Right ventricle myocardium superior (tissue), 1 donor: ENCODE data around the gene POLG2. TPM values are rescaled to one million over a fixed set of nuclear protein-coding genes. Genes with fewer than 3 reads are reported as not detected.
A peak's percentile ranks its signal among the peaks of the same experiment; 100 is the strongest.
"Not testable (repeated sequence)": the region's sequence is repeated elsewhere in the genome, so short reads cannot be mapped to it uniquely, and the experiment has no call there.

Experiments used
- ATAC-seq: fragments of 200-7000 bp; cut with Tn5 transposase; one replicate; pipeline ENCODE4 v1.9.1; 2020; ENCODE audit warnings: mild to moderate bottlenecking; ENCODE audit not compliant: poor library complexity
- DNase-seq: peaks from one replicate; pipeline ENCODE4 v3.0.0-alpha.2; 2020
- intact Hi-C: fragments of 100-400 bp; cut with DNase I; formaldehyde crosslinking; loops from one replicate; pipeline ENCODE4 v1.11.2; 2022
- total RNA-seq: library from RNA; stranded (reverse); fragmentation: NEBNext Ultra II Directional; extraction: Animal tissue kit (Norgen Biotek cat#: 25700); gene quantifications from one replicate; pipeline ENCODE4 v1.2.1, GENCODE V29; 2021
- donor health status: DM: no; HTN: yes; CAD: no; lungs with severe emphysema.

The POLG2 gene
- total RNA-seq, 1 donor from 2014 or later: 7.4 TPM

GRCh38 chr17:64492481-64493109 is 4.3 kb downstream of the POLG2 start:
- intact Hi-C loops: no loop called here
- no peak for DNase-seq

GRCh38 chr17:64491994-64492393 is 4.9 kb downstream of the POLG2 start:
- intact Hi-C loops: no loop called here

More at GRCh38 chr17:64492481-64493109, 4.3 kb downstream of the POLG2 start:
- ATAC-seq: no peak

GRCh38 chr17:64491034-64491860 is 5.6 kb downstream of the POLG2 start:
- intact Hi-C loops: no loop called here
- peak; percentile 52 for ATAC-seq
- DNase-seq: no peak

More at GRCh38 chr17:64491994-64492393, 4.9 kb downstream of the POLG2 start:
- ATAC-seq (no peak), DNase-seq (no peak)

GRCh38 chr17:64488301-64488700 is 8.6 kb downstream of the POLG2 start:
- intact Hi-C loops: loop anchor here (5.0 kb wide), 1 partner anchor 66 kb away; no protein-coding TSS in a partner anchor
- DNase-seq (no peak), ATAC-seq (no peak)

GRCh38 chr17:64484380-64484779 is 12.5 kb downstream of the POLG2 start:
- DNase-seq (no peak), ATAC-seq (no peak)
- intact Hi-C loops: no loop called here

GRCh38 chr17:64480951-64481350 is 15.9 kb downstream of the POLG2 start:
- DNase-seq (no peak), ATAC-seq (no peak)
- intact Hi-C loops: no loop called here

GRCh38 chr17:64477849-64478248 is 19.0 kb downstream of the POLG2 start:
- DNase-seq (no peak), ATAC-seq (no peak)
- intact Hi-C loops: no loop called here

- intact Hi-C loops: no loop called here
- ATAC-seq: no peak
- DNase-seq: no peak
Measured at GRCh38 chr17:64472564-64472963, 24.3 kb downstream of the POLG2 start.

GRCh38 chr17:64471440-64471839 is 25.4 kb downstream of the POLG2 start:
- intact Hi-C loops: no loop called here
- DNase-seq: no peak
- ATAC-seq: no peak

GRCh38 chr17:64470625-64471024 is 26.2 kb downstream of the POLG2 start:
- DNase-seq (no peak), ATAC-seq (no peak)
- intact Hi-C loops: no loop called here

- DNase-seq, ATAC-seq, intact Hi-C loops: not testable (repeated sequence)
Measured at GRCh38 chr17:64466834-64467233, 30.0 kb downstream of the POLG2 start.

GRCh38 chr17:64466019-64466735 is 30.7 kb downstream of the POLG2 start:
- ATAC-seq (no peak), DNase-seq (no peak)
- intact Hi-C loops: no loop called here

GRCh38 chr17:64461788-64462187 is 35.1 kb downstream of the POLG2 start:
- intact Hi-C loops: no loop called here
- ATAC-seq: no peak
- no peak for DNase-seq

GRCh38 chr17:64460955-64461354 is 35.9 kb downstream of the POLG2 start:
- DNase-seq (peak; percentile 48), ATAC-seq (peak; percentile 18)
- intact Hi-C loops: no loop called here

GRCh38 chr17:64459818-64460217 is 37.0 kb downstream of the POLG2 start:
- ATAC-seq, DNase-seq, intact Hi-C loops: not testable (repeated sequence)

- no peak for ATAC-seq
- DNase-seq: no peak
- intact Hi-C loops: no loop called here
Measured at GRCh38 chr17:64459284-64459747, 37.5 kb downstream of the POLG2 start.

- no peak for DNase-seq
- no peak for ATAC-seq
- intact Hi-C loops: no loop called here
Measured at GRCh38 chr17:64458756-64459155, 38.1 kb downstream of the POLG2 start.

GRCh38 chr17:64457156-64457555 is 39.7 kb downstream of the POLG2 start:
- intact Hi-C loops: no loop called here
- no peak for DNase-seq
- no peak for ATAC-seq
